Loucy (cell line): ENCODE results near the gene CDK5R2.

Experiments used
- CTCF ChIP-seq: fragments of 200-600 bp; sonication (generic); conservative IDR thresholded peaks from 2 replicates; pipeline ENCODE4 v1.5.1; 2014; ENCODE audit warnings: mild to moderate bottlenecking, antibody characterized with exemption, low read length
- EZH2phosphoT487 ChIP-seq: fragments of 200-600 bp; IDR thresholded peaks from 2 replicates; pipeline ENCODE4 v1.6.1; 2018; ENCODE audit warnings: antibody characterized with exemption, mild to moderate bottlenecking, moderate library complexity, borderline replicate concordance

- TF ChIP-seq CTCF (no peak), EZH2phosphoT487 (no peak)
These were observed 25.0 kb downstream of the CDK5R2 start for GRCh38 chr2:218984239-218985020.
